Ecto neural progenitor cell (in vitro differentiated cells): Measurements from ENCODE around the gene APOBEC3C.
"Not testable (repeated sequence)": the region's sequence is repeated elsewhere in the genome, so short reads cannot be mapped to it uniquely, and the experiment has no call there.

ENCODE experiments used
- DNase-seq: peaks from one replicate; pipeline ENCODE4 v3.0.0-alpha.2; 2018; ENCODE audit warnings: low spot score

Gene APOBEC3C

DNA sequence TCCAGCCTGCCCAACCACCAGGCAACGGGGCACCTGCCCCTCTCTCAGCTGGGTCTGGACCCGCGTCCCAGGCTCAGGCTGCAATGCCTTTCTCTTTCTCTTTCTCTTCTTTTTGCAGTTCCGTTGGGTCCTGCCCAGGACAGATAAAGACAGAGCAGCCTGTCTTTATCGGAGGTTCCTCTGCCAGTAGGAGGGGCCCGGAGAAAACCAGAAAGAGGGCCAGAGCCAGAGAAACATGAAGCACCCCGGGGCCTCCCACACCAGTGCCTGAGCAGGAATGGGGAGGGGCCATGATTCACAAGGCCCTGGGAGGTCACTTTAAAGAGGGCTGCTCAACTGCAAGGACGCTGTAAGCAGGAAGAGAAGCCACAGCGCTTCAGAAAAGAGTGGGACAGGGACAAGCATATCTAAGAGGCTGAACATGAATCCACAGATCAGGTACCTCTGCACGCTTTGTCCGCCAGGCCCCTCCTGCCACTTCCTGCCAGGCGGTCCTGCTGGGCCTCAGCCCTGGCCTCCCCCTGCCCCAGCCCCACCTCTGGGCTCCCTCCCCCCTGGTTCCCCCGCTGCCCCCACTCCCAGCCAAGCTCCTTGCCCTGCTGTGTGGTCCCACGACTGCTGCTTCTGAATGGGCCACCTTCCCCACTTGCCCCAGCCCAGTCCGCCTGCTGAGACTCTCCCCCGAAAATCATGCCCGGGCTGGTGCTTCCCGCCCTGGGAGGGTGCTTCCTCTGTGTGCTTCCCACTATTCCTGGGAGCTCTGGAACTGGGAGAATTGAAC, at the start of gene APOBEC3C:
TSS of gene APOBEC3C (plus strand) at position 316 of the 781 bp plus-strand sequence. CDS start at position 422, 106 bp downstream.
- peak; percentile 66 for DNase-seq

DNA sequence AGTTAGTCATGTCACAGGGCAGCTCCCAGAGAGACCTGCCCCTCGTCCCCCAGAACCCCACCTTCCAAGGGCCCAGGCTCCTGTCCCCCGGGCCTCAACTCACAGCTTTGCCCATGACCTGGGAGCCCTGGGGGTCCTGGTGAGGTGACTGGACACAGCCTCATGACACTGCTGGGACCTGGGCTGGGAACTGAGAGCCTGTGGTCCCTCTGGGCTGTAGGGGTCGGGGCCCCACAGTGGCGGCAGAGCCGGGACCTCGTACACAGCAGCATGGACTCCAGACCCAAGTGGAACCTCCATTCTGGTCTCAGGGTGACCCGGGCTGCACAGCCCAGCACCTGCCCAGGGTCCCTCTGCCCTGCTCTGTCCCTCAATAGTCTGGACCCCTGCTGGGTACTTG, 49.8 kb upstream of the APOBEC3C start:
- no peak for DNase-seq

DNA sequence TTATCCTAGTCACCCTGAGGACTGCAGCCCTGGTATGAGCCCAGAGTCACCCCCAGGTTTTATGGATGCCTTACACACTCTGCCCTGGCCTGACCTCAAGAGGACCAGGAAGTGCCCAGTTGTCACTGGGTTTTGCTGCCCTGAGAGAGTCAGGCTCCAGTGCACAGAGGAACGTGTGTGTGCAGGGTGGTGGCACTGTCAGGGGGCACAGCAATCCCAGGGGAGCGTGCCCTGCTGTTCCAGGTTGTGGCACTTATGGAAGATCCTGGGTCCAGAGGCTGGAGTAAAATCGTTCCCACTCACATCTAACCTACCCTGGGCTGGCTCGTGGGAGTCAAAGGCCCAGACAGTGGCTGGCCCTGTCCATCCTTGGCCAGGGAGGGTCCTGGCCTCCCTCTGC, 49.1 kb upstream of the APOBEC3C start:
- no peak for DNase-seq

DNA sequence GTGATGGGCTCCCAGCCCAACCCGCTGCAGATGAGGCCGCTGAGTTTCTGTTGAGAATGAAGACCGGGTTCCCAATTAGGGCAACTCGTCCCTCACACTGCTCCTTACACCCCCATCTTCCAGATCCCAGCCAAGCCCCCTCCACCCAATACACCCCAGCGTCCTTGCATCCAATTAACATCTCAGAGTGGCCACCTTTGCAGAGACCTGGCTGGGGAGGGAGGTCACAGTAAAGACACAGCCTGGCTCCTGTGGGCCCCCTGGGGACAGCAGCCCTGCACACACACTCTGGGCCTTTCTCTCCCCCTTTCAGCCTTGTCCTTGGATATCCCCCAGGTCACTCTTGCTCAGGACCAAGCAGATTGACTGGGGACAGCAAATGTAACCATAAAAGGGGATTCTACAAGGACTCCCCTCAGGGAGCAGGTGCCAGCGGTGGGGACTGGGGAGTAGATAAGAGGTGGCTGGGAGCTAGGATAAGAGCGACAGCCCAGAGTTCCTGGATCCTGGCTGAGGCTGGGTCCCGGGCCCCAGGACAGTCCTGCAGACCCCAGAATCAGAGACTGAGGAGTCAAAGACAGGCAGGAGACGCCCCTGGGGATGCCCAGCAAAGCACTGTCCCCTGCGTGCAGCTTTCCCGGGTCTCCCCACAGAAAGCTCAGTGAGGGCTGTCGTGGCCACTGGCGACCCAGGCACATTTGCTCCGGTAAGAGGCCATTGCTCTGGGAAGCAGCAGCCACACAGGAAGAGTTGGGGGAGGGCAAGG, 48.3 kb upstream of the APOBEC3C start:
- no peak for DNase-seq

DNA sequence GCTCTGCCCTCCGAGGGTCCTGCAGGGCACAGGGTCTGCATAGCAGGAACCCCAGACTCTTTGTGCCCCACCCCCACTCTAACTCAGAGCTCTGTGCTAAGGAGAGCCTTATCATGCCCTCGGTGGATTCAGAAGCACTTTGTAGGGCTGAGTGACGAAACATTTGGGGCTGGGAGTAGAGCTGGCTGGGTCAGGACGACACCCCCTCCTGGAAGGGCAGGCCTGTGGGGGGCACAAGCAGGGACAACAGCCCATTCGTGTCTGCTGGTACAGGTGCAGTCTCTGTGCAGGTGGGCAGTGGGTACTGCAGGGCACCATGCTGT, 47.7 kb upstream of the APOBEC3C start:
- DNase-seq = no peak

DNA sequence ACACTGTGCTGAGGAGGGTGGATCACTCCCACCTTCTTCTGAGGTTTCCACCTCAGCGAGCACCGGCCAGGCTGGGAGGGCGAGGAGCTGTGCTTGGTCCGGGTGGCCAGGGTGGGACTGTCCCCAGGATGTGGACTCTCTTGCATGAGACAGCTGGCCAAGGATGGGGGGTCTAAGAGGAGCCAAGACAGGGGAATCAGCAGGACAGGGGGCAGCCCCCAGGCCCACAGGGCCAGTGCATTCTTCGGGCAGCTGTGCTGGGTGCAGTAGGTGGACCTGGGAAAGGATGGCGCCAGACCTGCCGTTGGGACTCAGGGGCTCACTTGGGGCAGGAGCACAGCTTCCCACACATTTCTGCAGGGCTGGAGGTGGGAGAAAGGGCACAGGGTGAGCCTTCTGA, 47.1 kb upstream of the APOBEC3C start:
- DNase-seq = no peak

DNA sequence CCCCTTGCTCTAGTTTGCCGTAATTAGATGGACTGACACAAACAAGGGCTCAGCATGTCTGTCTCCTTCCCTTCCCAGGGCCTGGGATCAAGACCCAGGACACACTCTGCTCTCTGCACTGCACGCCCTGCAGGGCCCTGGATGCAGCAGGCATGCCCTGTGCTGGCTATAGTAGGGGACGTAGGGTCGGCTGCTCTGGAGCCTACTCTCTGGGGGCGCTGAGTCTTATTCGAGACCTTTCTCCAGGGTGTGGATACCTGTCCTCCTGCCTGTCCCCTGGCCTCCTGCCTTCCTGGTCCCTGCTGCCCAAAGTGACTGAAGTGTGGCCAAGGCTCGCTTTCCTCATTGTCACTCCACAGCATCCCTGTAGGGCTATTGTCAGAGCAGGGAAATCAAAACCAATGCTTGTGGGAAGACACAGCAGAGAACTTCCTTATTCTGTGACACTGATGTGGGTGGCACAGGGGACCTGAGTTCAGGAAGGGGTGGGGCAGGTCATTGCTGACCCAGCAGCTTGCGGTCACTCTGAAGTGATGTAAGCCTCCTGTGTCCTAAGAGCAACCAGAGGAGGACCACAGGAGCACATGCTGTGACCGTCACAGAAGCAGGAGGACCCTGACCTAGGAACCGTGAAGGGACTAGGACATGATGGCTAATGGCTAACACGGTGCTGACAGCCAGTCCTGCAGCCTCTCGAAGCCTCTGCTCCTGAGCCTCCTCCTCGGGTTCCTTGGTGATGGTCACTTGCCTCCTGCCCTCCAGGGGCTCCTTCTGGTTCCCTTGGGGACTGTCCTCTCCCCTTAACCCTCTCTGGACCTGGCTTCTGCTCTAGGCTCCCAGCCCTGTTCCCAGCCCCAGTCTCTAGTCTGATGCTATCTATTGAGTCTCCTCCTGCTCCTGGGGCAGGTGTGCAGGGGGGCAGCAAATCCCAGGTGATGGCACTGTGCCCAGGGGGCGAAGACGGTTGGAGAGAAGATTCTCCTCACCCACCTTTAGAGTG, 46.3 kb upstream of the APOBEC3C start:
- no peak for DNase-seq

DNA sequence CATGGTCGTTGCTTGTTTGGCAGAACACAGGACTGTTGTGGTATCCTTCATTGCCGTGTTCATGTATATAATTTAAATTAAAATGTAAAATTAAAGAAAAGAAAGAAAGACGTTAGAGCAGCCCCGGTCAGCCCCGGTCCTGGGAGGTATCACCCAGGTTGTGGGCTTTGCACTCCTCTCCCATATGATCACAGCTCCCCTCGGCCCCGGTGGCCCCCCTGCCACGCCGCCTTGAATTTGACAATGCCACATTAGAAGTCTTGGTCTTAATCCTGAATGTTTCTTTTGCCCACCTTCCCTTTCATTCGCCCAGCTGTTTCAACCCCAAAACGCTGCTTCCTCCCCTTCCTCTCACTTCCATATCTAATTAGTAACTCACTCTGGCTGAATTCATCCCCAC, 45.3 kb upstream of the APOBEC3C start:
- DNase-seq = no peak

DNA sequence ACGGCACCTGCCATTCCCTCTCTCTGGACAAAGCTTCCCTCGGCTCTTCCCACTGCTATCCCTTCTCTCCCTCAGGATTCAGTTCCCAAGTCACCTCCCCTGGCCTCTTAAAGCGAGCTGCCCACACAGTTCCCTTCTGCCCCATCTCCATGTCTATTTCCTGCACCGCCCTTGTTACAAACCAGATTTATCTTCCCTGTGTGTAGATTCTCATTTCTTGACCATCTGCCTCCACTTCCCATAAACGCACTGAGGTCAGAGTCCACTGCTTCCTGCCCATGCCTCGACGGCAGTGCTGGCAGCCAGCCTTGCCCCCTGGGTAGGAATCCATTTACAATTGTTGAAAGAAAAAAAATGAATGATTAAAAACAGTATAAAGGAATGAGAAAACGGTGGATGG, 43.5 kb upstream of the APOBEC3C start:
- DNase-seq = no peak

DNA sequence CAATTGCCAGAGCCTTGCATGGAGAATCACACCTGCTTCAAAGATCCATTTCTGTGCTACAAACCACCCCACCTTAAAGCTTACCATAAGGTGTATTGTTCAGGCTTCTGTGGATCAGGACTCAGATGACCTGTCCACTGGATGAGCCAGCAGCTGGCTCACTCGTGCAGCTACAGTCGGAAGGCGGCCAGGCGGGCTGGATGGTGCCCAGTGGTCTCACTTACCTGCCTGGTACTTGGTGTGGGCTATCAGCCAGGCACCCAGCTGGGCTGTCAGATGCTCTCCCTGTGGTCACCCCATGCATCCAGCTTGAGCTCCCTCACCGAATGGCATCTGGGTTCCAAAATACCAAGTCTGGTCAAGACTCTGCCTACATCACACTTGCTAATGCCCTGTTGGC, 42.9 kb upstream of the APOBEC3C start:
- no peak for DNase-seq

DNA sequence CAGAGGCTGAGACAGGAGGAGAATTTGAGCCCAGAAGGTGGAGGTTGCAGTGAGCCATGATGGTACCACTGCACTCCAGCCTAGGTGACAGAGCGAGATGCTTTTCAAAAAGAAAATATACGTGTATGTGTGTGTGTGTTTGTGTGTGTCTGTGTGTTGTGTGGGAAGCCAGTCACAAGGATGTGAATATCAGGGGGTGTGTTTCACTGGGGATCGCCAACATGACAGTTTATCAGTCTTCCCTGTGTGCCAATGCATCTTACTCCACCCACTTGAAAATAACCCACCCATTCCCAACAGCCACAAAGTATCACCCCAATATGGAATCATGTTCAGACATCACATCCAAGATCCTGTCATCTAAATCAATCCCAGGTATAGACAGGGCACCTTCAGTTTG, 42.3 kb upstream of the APOBEC3C start:
- DNase-seq = no peak

DNA sequence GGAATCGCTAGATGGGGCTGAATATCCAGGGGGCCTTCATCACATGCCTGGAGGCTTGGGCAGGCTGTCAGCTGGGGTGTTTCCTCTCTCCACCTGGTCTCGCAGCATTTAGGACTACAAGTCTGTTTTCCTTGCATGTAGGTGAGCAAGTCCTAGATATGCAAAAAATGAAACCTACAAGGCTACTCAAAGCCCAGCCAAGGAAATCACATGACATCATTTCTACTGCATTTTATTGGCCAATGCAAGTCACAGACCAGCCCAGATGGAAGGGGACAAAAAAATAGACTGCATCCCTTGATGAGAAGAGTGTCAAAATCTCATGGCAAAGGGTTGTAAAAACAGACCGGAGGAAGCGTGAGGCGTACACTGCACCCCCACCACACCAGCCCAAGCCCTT, 41.5 kb upstream of the APOBEC3C start:
- no peak for DNase-seq

DNA sequence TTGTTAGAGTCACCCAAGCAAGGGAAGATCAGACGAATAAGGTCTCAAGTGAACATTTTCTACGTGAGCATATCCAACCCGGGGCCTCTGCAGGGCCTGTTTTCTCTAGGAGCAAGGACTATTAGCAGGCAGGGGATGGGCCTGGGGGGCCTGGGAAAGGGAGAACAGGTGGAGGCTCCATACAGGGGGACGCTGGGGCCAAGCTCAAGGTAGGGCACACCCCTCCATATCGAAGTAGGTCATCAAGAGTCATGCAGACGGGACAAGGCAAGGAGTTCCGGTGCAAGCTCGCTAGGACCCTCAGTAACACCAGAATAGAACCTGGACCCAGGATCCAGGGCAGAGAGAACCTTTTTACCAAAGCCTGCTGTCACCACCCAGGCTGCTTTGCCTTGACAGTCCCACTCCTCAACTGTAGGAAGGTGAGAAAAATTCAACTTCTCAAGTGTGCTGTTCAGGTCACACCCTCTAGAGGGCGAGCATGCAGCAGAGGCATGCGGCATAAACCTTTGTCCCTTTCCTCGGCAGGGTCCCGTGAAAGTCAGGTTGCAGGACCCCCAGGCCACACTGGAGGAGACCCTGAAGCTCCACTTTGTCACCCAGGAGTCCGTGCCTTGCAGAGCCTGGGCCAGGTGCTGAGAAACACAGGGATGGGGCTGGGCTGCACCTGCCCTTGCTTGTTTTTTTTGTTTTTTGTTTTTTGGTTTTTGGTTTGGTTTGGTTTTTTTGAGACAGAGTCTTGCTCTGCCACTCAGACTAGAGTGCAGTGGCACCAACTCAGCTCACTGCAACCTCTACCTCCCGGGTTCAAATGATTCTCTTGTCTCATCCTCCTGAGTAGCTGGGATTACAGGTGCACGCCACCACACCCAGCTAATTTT, 40.5 kb upstream of the APOBEC3C start:
- peak; percentile 73 for DNase-seq

DNA sequence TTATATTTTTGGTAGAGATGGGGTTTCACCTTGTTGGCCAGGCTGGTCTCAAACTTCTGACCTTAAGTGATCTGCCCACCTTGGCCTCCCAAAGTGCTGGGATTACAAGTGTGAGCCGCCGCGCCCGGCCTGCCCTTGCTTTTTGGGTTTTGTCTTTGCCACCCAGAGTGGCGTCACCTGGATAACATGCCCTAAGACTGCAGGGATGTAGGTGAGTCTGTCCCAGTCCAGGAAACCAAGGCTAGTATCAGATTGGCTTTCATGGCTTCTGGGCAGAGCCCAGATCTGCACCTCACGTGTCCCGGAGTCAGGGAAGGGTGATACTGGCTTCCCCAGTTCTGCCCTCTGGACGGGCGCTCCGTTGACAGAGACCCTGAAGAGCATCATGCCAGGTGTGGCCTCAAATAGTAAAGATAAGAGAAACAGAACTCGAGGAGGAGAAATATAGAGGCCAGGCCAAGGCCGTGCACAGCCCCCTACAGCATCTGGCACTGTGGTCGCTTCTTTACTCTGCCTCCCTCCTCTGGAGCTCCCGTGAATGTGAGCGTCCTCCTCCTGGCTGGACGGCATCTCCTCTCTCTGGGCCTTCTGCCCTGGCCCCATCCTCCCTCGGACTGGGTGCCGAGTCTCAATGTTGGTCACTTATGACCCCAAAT, 39.8 kb upstream of the APOBEC3C start:
- DNase-seq = no peak

DNA sequence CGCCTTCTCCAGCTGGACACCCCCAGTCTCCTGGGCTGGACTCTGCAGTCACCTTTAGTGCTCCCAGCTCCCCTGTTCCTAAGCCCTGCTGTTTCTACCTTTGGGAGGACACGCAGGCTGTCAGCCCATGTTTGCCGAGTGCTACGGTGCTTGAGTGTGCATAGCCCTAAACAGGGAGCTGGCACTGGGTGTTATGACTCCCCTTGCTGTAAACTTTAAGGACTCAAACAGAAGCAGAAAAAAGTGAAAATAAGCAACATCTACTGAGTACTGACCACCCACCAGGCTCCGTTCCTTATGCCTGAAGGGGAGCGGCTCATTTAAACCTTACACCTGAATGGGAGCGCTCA, 39.3 kb upstream of the APOBEC3C start:
- no peak for DNase-seq

DNA sequence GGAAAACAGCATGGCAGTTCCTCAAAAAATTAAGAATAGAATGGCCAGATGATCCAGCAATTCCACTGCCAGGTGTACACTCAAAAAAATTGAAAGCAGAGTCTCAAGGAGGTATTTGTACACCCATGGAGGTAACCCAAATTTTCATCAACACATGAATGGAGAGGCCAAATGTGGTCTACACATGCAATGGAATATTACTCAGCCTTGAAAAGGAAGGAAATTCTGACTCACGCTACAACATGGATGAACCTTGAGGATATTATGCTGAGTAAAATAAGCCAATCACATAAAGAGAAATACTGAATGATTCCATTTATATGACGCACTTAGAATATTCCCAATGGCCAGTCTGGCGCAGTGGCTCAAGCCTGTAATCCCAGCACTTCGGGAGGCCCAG, 36.8 kb upstream of the APOBEC3C start:
- DNase-seq = not testable (repeated sequence)

DNA sequence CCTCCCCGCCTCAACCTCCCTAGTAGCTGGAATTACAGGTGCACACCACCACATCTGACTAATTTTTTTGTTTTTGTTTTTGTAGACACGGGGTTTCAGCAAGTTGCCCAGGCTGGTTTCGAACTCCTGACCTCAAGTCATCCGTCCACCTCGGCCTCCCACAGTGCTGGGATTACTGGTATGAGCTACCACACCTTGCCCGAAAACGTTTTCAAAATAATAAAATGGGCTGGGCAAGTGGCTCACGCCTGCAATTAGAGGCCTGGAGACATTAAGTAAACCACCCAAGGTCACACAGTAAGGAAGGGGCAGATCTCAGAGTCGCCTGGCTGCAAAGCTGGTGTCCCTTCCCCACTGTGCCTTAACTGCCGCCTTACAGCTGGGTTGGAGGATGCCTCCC, 33.5 kb upstream of the APOBEC3C start:
- not testable (repeated sequence) for DNase-seq

DNA sequence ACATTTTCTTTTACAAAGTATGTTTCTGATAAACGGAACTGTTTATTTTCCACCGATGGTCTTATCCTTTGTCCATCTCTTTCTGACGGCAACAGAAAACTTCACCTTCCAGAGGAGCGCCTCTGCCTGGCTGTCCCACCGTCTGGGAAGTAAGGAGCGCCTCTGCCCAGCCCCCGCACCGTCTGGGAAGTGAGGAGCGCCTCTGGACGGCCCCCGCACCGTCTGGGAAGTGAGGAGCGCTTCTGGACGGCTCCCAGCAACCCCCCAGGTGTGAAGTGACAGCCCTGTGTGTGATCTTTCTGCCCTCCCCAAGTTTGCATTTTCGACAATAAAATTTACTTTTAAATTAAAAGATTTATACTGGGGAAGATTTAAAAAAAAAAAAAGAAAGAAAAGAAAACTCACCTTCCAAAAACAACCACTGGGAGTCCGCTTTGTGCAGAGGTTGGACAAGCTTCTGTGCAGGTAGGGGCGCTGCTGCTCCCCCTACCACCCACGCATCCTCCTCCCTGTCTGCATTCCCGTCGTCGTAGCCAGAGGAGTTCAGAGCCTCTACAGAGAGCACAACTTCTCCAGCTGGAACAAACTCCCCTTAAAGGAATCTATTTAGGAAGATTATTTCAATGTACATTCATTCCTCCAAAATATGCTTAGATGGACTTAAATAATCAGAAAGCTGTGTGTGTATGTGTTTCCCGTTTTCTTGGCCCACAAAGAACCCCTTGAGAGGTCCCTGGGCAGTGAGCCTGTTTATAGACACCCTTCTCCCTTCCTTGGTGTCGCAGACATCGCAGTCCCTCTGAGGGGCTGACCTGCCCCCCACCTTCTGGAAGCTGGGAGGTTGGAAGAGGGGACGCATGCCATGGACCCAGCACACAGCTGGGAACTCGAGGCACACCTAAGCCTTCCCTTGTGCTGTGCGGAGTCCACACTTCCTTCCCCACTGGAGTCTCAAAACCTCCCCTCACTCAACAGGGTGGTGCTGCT, 32.8 kb upstream of the APOBEC3C start:
- DNase-seq = no peak

DNA sequence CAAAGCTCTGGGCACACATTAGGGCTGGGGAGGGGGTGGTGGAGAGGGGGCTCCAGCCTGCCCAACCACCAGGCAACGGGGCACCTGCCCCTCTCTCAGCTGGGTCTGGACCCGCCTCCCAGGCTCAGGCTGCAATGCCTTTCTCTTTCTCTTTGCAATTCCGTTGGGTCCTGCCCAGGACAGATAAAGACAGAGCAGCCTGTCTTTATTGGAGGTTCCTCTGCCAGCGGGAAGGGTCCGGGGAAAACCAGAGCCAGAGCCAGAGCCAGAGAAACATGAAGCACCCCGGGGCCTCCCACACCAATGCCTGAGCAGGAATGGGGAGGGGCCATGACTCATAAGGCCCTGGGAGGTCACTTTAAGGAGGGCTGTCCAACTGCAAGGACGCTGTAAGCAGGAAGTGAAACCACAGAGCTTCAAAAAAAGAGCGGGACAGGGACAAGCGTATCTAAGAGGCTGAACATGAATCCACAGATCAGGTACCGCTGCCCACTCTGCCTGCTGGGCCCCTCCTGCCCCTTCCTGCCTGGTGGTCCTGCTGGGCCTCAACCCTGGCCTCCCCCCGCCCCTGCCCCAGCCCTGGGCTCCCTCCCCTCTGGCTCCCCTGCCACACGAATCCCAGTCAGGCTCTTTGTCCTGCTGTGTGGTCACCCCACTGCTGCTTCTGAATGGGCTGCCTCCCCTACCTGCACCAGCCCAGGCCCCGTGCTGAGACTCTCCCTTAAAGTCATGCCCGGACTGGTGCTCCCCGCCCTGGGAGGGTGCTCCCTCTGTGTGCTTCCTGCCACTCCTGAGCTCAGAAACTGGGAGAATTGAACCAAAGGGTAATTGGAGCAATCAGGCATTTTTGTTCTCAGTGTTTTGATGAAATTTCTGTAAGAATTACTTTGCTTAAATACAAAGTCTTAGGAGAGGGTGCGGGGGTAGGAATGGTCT, 31.8 kb upstream of the APOBEC3C start, which contains the start of gene APOBEC3B:
TSS of gene APOBEC3B (plus strand) at position 356 of the 936 bp plus-strand sequence. CDS start at position 463, 107 bp downstream.
- DNase-seq = no peak
